ENCODE data around the gene TNFRSF4. TPM values are rescaled to one million over a fixed set of nuclear protein-coding genes. Genes with fewer than 3 reads are reported as not detected.
"Not testable (repeated sequence)": the region's sequence is repeated elsewhere in the genome, so short reads cannot be mapped to it uniquely, and the experiment has no call there.

TNFRSF4 gene
- total RNA-seq, 2 experiments from 2014 or later: 340 to 418 TPM

GRCh38 chr1:1202831-1203560 lies 11.0 kb downstream of the TNFRSF4 start:
- ATAC-seq (no peak), DNase-seq (no peak)
- Mint-ChIP-seq H3K27ac (no peak overlapping the region), H3K36me3 (ENCODE audit: low read depth) (peaks cover 6% of the 10 kb centered on the region), H3K27me3 (no peaks in the 10 kb centered on the region), H3K9me3 (ENCODE audit: low read depth) (no peaks in the 10 kb centered on the region), H3K4me1 (peaks cover 19% of the 10 kb centered on the region), H3K4me3 (no peak overlapping the region)
- ChIA-PET POLR2A (no interaction called here), CTCF (no interaction called here)
- intact Hi-C loops (cut with DNase I, micrococcal nuclease): no loop called here

DNA sequence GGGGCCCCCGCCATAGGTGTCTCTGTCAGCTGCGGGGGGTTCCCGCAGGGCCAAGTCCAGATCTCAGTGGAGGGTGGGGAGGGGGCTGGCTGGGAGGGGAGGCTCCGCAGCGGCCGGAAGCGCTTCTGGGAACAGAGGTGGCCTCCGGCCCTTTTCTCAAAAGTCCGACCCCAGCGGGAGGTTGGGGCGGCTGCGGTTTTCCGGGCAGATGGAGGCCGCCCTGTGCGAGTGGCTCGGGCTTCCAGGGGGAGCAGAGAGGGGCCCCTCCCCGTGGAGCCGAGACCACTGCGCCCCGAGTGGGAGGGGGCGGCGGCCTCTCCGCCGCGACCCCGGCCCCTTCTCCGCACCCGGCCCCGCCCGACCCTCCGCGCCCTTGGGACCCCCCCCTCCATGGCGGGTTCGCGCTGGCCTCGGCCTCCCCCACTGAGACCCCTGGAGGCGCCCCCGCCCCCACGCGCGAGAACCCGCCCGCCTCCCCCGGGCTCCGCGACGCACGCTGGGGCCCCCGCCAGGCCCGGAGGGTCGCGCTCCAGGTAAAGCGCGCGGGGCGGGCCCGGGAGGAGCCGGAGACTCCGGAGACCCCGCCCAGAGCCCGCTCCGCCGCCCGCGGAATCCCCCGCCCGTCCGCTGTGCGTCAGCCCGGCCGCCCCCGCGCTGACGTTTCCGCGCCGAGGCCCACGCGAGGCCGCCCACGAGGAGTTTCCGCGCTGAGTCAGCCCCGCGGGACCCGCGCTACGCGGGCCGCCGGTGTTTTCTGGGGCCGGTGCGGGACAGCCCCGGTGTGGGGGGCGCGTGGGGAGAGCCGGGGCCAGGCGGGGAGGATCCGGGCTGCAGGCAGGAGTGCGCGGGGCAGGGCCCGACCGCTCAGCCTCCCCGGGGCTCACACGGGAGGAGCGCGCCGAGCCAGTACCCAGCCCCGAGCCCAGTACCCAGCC lies 12.8 kb downstream of the TNFRSF4 start:
- peak overlapping the region; percentile 85 for H3K27ac Mint-ChIP-seq
- no peaks in the 10 kb centered on the region for H3K27me3 Mint-ChIP-seq
- POLR2A ChIA-PET: no interaction called here

GRCh38 chr1:1199961-1200875 lies 13.7 kb downstream of the TNFRSF4 start:
- H3K4me1 Mint-ChIP-seq: peaks cover 13% of the 10 kb centered on the region
- DNase-seq (peak; percentile 29), ATAC-seq (no peak)
- H3K9me3 Mint-ChIP-seq (ENCODE audit: low read depth): peaks cover under 1% of the 10 kb centered on the region
- peaks cover 3% of the 10 kb centered on the region for H3K36me3 Mint-ChIP-seq (ENCODE audit: low read depth)
- POLR2A ChIA-PET: no interaction called here
- H3K27ac Mint-ChIP-seq: peak overlapping the region; percentile 85
- CTCF ChIA-PET: interaction anchor here (0.7 kb wide), 1 partner anchor 29 kb away, joined by 3 read pairs; no protein-coding TSS in a partner anchor
- no peaks in the 10 kb centered on the region for H3K27me3 Mint-ChIP-seq
- intact Hi-C loops (cut with DNase I, micrococcal nuclease): loop anchor here in 1 of 2 experiments (2.0 kb wide), 3 partner anchors 43 to 181 kb away; partner anchors contain the start of gene UBE2J2
- peak overlapping the region; percentile 69 for H3K4me3 Mint-ChIP-seq

More for the DNA sequence above, 12.8 kb downstream of the TNFRSF4 start:
- Mint-ChIP-seq H3K36me3 (ENCODE audit: low read depth) (peaks cover 6% of the 10 kb centered on the region), H3K9me3 (ENCODE audit: low read depth) (no peaks in the 10 kb centered on the region), H3K4me1 (peaks cover 12% of the 10 kb centered on the region), H3K4me3 (peak overlapping the region; percentile 69)
- DNase-seq (peak; percentile 94), ATAC-seq (peak; percentile 78)
- CTCF ChIA-PET: no interaction called here
- intact Hi-C loops (cut with DNase I, micrococcal nuclease): loop anchor here in 1 of 2 experiments (1.0 to 2.0 kb wide), 9 partner anchors 16 to 270 kb away; partner anchors contain the start of genes ATAD3B, B3GALT6, C1orf159 and PUSL1

- peaks cover 7% of the 10 kb centered on the region for H3K9me3 Mint-ChIP-seq (ENCODE audit: low read depth)
- peaks cover 14% of the 10 kb centered on the region for H3K4me1 Mint-ChIP-seq
- CTCF ChIA-PET: no interaction called here
- POLR2A ChIA-PET: no interaction called here
- intact Hi-C loops (cut with DNase I, micrococcal nuclease): no loop called here
- peak overlapping the region; percentile 69 for H3K4me3 Mint-ChIP-seq
- ATAC-seq (no peak), DNase-seq (peak; percentile 13)
- peaks cover 4% of the 10 kb centered on the region for H3K36me3 Mint-ChIP-seq (ENCODE audit: low read depth)
- peak overlapping the region; percentile 55 for H3K27ac Mint-ChIP-seq
- no peaks in the 10 kb centered on the region for H3K27me3 Mint-ChIP-seq
Measured at GRCh38 chr1:1199141-1199960, 14.6 kb downstream of the TNFRSF4 start.

DNA sequence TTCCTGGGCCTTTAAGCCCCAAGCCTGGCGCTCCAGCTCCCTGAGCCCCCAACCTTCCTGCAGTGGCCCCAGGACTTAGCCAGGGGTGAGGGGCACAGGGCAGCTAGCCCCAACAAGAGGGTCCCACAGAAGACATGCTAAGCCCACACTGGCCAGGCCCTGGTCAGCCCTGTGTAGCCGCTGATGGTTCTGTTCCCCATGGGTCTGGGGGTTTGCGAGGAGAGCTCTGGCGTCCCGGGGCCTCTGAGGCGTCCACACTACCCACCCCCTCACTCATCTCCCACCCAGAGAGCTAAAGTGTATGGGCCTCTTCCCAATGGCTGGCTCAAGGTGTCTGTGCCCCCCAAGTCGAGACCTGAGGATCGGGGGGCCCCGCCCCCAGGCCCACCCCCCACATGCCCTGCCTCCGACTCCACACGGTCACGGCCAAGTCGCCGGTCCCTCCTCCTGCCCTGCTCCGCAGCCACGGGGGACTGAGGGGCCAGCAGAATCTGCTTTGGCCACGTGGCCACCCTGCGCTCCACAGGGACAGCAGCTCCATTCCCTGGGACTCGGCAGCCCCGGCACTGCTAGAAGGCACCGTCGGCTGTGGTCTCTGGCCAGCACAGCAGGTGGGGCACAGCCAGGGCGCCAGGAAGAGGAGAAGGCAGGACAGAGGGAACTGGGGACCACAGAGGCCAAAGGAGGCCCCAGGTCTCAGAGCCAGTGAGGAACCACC lies 15.4 kb downstream of the TNFRSF4 start:
- ATAC-seq: no peak
- intact Hi-C loops (cut with DNase I, micrococcal nuclease): no loop called here
- peaks cover 14% of the 10 kb centered on the region for H3K4me1 Mint-ChIP-seq
- H3K36me3 Mint-ChIP-seq (ENCODE audit: low read depth): peaks cover 2% of the 10 kb centered on the region
- DNase-seq: no peak
- peaks cover 10% of the 10 kb centered on the region for H3K9me3 Mint-ChIP-seq (ENCODE audit: low read depth)
- no peaks in the 10 kb centered on the region for H3K27me3 Mint-ChIP-seq
- ChIA-PET CTCF (no interaction called here), POLR2A (no interaction called here)
- no peak overlapping the region for H3K4me3 Mint-ChIP-seq
- no peak overlapping the region for H3K27ac Mint-ChIP-seq

DNA sequence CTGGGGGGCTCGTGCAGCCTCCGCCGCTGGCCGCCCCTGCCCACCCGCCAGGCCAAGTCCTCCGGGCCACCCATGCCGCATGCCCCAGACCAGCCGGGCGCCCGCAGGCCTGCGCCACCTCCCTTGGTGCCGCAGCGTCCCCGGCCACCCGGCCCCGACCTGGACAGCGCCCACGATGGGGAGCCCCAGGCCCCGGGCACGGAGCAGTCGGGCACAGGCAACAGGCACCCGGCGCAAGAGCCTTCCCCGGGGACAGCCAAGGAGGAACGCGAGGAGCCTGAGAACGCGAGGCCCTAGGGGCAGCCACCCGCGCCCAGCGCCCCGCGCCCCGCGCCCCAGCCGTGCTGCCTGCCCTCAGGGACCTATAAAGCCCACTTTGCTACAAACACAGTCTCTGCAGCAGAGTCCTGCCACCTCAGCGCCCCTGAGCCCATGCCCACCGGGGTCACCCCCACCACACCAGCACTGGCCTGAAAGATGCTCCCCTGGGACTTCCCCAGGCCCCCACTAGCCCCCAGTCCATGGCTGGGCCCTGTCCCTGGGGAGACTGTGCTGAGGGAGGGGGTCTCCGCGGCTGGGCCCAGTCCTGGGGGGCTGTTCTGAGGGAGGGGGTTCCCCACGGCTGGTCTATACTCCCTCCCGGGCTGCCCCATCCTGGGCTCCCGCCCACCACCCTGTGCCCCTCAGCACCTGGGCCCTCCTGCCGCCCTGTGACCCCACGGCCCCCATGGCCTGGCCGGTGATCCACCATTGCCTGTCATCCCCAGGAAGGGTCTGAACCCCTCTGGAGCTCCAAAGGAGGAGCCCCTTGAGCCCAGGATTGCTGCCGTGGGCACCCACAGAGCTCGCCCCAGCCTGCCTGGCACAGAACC lies 16.2 kb downstream of the TNFRSF4 start:
- CTCF ChIA-PET: no interaction called here
- Mint-ChIP-seq H3K4me3 (no peak overlapping the region), H3K4me1 (peaks cover 14% of the 10 kb centered on the region), H3K36me3 (ENCODE audit: low read depth) (peaks cover 2% of the 10 kb centered on the region), H3K27ac (no peak overlapping the region), H3K27me3 (no peaks in the 10 kb centered on the region), H3K9me3 (ENCODE audit: low read depth) (peaks cover 10% of the 10 kb centered on the region)
- POLR2A ChIA-PET: no interaction called here
- ATAC-seq: no peak
- intact Hi-C loops (cut with DNase I, micrococcal nuclease): no loop called here
- DNase-seq: no peak

DNA sequence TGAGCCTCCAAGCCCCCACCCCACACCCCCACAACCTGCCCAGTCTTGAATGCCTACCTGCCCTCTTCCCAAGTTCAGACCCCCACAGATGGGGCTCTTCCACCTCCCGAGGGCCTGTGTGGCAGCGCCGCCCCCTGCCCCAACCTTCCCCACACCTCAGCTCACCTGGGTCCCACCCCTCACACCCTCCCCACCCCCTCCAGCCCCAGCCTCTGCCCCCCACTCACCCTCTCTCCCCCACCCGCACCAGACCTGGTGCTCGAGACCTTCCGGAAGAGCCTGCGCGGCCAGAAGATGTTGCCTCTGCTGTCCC lies 16.8 kb downstream of the TNFRSF4 start:
- DNase-seq (no peak), ATAC-seq (no peak)
- Mint-ChIP-seq H3K36me3 (ENCODE audit: low read depth) (peaks cover 2% of the 10 kb centered on the region), H3K27me3 (no peaks in the 10 kb centered on the region), H3K9me3 (ENCODE audit: low read depth) (peaks cover 10% of the 10 kb centered on the region), H3K4me3 (no peak overlapping the region), H3K27ac (no peak overlapping the region), H3K4me1 (peaks cover 14% of the 10 kb centered on the region)
- POLR2A ChIA-PET: no interaction called here
- intact Hi-C loops (cut with DNase I, micrococcal nuclease): no loop called here
- CTCF ChIA-PET: no interaction called here

- Mint-ChIP-seq H3K27ac (no peak overlapping the region), H3K27me3 (no peaks in the 10 kb centered on the region), H3K36me3 (ENCODE audit: low read depth) (peaks cover 2% of the 10 kb centered on the region), H3K4me3 (no peak overlapping the region), H3K9me3 (ENCODE audit: low read depth) (peaks cover 10% of the 10 kb centered on the region), H3K4me1 (peaks cover 14% of the 10 kb centered on the region)
- intact Hi-C loops (cut with DNase I, micrococcal nuclease): no loop called here
- ATAC-seq (no peak), DNase-seq (no peak)
- ChIA-PET CTCF (no interaction called here), POLR2A (interaction anchor here (0.6 kb wide), 1 partner anchor 55 kb away, joined by 8 read pairs; no protein-coding TSS in a partner anchor)
Measured at GRCh38 chr1:1196431-1197187, 17.3 kb downstream of the TNFRSF4 start.

DNA sequence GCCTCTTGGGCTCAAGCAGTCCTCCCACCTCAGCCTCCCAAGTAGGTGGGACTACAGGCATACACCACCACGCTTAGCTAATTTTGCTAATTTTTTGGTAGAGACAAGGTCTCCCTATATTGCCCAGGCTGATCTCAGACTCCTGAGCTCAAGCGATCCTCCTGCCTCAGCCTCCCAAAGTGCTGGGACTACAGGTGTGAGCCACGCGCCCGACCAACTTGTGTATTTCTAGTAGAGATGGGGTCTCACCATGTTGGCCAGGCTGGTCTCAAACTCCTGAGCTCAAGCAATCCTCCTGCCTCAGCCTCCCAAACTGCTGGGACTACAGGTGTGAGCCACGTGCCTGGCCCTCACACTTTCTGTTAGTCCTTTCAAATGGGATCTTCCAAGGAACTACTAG lies 18.2 kb downstream of the TNFRSF4 start:
- Mint-ChIP-seq H3K4me1 (peaks cover 14% of the 10 kb centered on the region), H3K9me3 (ENCODE audit: low read depth) (peaks cover 10% of the 10 kb centered on the region)
- CTCF ChIA-PET; intact Hi-C loops (cut with DNase I, micrococcal nuclease); H3K36me3 Mint-ChIP-seq (ENCODE audit: low read depth); ATAC-seq; H3K27me3 Mint-ChIP-seq; POLR2A ChIA-PET; H3K4me3 Mint-ChIP-seq; H3K27ac Mint-ChIP-seq; DNase-seq: not testable (repeated sequence)

Measured in activated CD4-positive, alpha-beta T cell treated with anti-CD3 and anti-CD28 coated beads for 36 hours (primary cell).